ENCODE data around the gene DHRS4.
"Not testable (repeated sequence)": the region's sequence is repeated elsewhere in the genome, so short reads cannot be mapped to it uniquely, and the experiment has no call there.

Gene DHRS4

GRCh38 chr14:23988607-23989363 lies 35.2 kb downstream of the DHRS4 start, which contains the start of gene DHRS4L2:
Gene DHRS4L2, plus strand, starts transcription at chr14:23988929. Its CDS starts 19 bp downstream, at chr14:23988948.
- peak; percentile 71 for DNase-seq

DNA sequence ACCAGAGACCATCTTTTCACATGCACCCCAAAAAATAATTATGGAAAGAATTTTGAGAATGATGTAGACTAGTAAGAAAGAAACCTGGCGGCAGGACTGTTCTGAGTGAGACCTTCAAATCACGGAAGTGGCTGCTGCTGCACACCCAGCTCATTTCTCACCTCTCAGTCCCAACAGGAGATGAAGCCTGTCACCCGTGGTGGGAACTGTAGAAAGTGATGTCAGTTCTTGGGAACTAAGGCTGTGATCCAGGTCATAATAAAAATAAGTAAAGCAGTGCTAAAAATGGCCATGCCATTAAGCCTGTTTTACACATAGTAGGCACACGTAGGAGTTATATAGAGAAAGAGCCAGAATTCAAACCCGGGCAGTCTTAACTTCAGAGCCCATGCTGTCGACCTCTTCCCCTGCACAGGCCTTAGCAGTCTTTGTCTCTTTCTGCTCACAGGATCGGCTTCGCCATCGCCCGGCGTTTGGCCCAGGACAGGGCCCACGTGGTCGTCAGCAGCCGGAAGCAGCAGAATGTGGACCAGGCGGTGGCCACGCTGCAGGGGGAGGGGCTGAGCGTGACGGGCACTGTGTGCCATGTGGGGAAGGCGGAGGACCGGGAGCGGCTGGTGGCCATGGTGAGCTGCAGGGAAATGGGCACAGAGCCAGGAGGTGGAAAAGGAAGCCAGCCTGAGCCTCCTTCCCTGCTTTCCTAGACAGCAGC lies 36.3 kb downstream of the DHRS4 start:
- DNase-seq: not testable (repeated sequence)

- not testable (repeated sequence) for DNase-seq
These were observed 37.4 kb downstream of the DHRS4 start for GRCh38 chr14:23990961-23991360.

- not testable (repeated sequence) for DNase-seq
These were observed 39.5 kb downstream of the DHRS4 start for GRCh38 chr14:23993042-23993441.

GRCh38 chr14:23996009-23996408 lies 42.4 kb downstream of the DHRS4 start:
- not testable (repeated sequence) for DNase-seq

GRCh38 chr14:23996825-23997224 lies 43.3 kb downstream of the DHRS4 start:
- not testable (repeated sequence) for DNase-seq

DNA sequence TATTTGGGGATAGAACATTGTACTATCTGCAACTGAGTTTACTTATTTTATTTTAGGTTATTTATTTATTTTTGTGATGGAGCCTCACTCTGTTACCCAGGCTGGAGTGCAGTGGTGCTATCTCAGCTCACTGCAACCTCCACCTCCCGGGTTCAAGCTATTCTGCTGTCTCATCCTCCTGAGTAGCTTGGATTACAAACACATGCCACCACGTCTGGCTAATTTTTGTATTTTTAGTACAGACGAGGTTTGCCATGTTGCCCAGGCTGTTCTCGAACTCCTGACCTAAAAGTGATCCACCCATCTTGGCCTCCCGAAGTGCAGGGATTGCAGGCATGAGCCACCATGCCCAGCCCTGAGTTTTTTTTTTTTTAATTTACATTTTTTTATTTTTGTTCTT lies 46.1 kb downstream of the DHRS4 start:
- DNase-seq: not testable (repeated sequence)

GRCh38 chr14:24001078-24001477 lies 47.5 kb downstream of the DHRS4 start:
- not testable (repeated sequence) for DNase-seq

DNA sequence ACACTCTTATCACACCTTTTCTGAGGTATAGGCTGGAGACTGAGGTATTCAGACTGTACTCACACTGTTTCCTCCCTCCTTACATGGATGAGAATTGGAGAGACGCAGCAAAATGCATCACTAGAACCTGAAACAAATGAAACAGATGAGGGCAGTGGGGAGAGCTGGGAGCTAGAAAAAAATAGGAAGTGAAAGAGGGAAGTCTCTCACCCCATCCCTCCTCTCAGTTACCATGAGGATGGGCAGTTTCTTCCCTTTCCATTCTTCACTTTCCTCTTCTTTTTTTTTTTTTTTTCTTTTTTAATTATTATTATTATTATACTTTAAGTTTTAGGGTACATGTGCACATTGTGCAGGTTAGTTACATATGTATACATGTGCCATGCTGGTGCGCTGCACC lies 48.1 kb downstream of the DHRS4 start:
- not testable (repeated sequence) for DNase-seq

DNA sequence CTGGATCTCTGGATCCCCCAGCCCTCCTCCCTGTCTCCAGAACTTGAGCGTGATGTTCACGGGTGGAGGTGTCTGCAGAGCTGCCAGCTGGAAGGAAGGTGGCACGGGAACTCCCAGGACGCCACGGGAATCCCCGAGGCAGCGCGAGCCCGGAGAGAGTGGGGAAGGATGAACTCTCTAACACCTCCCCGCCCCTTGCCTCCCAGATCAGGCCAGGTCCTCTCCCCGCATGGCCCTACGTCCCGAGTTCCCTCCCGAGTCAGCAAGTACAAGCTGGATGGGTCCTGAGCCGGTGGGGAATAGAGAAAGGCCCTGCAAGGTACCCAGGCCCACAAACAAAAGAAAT lies 52.9 kb downstream of the DHRS4 start:
- not testable (repeated sequence) for DNase-seq

GRCh38 chr14:24006817-24007652 lies 53.5 kb downstream of the DHRS4 start:
- peak; percentile 57 for DNase-seq

DNA sequence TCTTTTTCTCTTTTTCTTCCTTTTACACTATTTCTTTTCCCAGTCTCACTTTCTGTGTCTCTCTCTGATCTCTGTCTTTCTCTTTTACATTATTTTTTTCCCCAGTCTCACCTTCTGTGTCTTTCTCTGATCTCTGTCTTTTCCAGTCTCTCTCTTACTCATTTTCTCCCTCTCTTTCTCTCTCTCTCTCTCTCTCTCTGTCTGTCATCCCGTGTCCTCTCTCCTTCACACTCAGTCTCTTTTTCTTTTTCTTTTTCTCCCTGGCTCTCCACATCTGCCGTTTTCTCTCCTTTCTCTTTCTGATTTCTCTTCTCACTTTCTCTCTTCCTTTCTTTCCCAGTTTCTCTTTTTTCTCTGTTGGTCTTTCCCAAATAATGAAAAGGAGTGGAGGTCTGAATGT lies 57.5 kb downstream of the DHRS4 start:
- DNase-seq: no peak

- not testable (repeated sequence) for DNase-seq
These were observed 59.2 kb downstream of the DHRS4 start for GRCh38 chr14:24012726-24013273.

DNA sequence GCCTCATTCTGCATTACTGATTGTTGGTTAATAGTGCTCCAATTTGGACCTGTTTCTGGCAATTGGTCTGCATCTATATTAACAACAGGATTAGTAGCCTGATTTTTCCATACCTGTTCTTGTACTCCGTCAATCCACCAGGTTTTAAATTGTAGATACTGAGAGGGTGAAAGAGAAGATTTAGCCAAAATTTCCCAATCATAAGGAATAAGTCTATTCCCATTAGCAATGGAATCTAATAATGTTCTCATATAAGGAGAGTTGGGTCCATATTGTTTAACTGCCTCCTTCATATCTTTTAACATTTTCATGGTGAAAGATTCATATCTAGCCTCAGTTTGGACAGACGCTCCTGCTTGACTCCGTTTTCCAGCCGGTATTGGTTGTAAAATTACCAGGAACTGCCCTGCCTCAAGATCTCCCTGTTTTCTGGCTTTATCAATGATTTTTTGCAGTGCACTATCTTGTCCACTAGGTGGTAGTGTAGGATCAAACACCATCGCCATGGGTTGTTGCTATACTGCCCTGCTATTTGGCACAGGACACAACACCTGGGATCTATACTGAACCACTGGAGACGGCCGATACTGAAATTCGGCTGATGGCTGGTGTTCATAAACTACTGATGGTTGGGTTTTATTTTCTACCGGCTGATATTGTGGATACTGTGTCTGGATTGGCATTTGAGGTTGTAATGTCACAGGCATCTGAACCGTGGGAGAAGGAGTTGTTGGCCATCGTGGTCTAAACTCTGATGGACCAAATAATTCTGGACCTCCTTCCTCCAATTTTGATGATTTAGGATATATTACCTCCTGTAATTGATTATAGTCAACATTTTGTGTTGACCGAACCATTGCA lies 60.3 kb downstream of the DHRS4 start:
- no peak for DNase-seq

DNA sequence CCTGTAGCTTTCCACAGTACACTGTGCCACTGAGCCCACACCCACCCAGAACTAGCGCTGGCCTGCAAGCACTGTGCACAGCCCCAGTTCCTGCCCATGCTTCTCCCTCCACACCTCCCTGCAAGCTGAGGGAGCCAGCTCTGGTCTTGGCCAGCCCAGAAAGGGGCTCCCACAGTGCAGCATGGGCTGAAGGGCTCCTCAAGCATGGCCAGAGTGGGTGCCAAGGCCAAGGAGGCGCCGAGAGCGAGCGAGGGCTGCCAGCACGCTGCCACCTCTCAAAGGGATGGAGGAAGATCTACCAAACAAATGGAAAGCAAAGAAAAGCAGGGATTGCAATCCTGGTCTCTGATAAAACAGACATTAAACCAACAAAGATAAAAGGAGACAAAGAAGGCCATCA lies 62.2 kb downstream of the DHRS4 start:
- DNase-seq: not testable (repeated sequence)
